PC-9 (cell line): ENCODE measurements around the gene DOCK3.

Experiments used
- CTCF ChIP-seq: fragments of 200-600 bp; sonication (generic); conservative IDR thresholded peaks from 2 replicates; pipeline ENCODE4 v1.6.1; 2017; ENCODE audit warnings: mixed run types, antibody characterized with exemption, mild to moderate bottlenecking, moderate library complexity
- EZH2 ChIP-seq: fragments of 200-600 bp; sonication (generic); IDR thresholded peaks from 2 replicates; pipeline ENCODE4 v1.8.0; 2017; ENCODE audit warnings: antibody characterized with exemption, low read depth

GRCh38 chr3:50655009-50655830 is 19.5 kb upstream of the DOCK3 start:
- TF ChIP-seq CTCF (no peak), EZH2 (no peak)
